ENCODE measurements around the gene MMP25.
A peak's percentile ranks its signal among the peaks of the same experiment; 100 is the strongest.

Gene MMP25

DNA sequence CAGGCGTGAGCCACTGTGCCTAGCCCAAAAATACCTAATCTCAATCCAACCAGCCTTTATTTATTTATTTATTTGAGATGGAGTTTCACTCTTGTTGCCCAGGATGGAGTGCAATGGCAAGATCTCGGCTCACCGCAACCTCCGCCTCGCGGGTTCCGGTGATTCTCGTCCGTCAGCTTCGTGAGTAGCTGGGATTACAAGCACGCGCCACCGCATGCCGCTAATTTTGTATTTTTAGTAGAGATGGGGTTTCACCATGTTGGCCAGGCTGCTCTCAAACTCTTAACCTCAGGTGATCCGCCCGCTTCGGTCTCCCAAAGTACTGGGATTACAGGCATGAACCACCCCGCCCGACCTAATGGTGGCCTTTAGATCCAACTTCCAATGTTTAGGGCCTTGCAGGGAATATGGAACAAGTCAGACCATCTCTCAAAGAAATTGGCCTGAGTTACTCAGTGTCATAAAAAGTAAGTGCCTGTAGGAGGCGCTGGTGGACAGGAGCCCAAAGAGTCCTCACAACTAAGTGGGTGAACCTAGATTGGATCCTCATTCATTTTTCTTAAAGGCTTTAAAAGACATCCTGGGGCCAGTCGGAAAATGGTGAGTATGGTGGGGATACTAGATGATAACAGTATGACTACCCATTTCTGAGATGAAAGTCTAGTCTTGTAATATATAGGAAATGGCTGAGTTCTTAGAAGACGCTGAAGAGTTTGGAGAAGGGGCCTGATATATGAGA lies 48.1 kb downstream of the MMP25 start:
- DNase-seq (ENCODE audit: low read depth in 3 of 3): no peak

- peak in 1 of 3 donors; percentile 49 for DNase-seq (ENCODE audit: low read depth in 3 of 3)
Observed at GRCh38 chr16:3095869-3096268, 49.5 kb downstream of the MMP25 start.

- DNase-seq (ENCODE audit: low read depth in 3 of 3): no peak
Observed at GRCh38 chr16:3096362-3096761, 50.0 kb downstream of the MMP25 start.

DNA sequence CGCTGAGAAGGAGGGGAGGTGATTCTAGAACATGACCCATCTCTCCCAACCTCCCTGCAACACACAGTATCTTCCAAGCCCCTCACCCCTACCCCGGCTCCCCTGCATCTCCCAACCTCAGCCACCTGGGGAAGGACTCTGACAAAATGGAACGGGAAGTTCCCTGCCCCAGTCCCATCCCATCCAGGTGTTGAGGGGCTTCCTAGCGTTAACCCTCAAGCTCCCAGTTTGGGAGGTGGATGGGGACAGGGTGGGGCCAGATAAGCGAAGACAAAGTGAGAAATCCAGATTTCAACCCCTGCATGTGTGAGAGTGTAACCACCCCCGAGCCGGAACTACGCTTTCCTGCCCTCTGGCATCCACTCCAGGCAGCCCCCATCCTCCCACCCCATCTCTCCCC lies 50.9 kb downstream of the MMP25 start:
- DNase-seq (ENCODE audit: low read depth in 3 of 3): no peak

DNA sequence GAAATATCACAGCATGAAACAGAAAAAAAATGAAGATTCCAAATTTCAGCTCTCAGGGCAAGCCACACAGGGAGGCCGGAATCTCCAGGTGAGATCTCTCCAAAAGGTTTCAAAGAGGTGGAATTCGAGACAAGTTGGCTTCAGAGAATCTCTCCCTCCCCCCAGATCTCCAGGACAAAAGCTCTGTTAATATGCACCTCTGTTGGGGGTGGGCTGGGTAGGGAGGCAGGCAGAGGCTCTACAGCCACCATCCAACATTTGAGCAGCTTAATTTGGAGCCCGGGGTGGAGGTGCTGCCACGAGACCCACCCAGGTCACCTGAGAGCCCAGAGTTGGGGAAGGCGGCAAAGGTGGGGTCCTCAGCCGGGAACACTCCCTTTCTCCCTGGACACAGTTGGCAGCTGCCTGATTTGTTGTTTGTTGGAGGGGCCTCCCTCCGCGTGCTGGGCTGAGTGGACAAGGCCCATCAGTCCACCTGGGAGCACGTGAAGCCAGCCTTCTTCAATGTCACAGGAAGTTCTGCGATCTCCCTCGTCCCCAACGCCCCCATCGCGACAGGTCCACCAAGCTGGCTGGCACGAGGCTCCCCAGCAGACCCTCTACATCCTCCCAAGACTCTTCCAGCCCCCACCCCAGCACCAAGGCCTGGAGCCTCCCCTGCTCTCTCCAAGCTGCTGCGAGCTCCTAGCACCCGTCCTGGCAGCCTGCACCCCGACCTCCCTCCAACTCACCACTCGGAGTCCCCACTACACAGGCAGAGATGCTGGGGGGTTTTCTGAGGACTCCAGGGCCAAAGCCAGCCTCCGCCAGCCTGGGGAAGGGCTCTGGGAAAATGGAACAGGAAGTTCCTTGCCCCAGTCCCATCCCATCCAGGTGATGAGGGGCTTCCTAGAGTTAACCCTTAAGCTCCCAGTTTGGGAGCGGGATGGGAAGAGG lies 52.4 kb downstream of the MMP25 start, which contains the start of gene ZSCAN10:
ZSCAN10 (minus strand) TSS at position 836 of the 936 bp plus-strand sequence. CDS start 6,357 bp downstream, outside the sequence.
- DNase-seq (ENCODE audit: low read depth in 3 of 3): no peak

DNA sequence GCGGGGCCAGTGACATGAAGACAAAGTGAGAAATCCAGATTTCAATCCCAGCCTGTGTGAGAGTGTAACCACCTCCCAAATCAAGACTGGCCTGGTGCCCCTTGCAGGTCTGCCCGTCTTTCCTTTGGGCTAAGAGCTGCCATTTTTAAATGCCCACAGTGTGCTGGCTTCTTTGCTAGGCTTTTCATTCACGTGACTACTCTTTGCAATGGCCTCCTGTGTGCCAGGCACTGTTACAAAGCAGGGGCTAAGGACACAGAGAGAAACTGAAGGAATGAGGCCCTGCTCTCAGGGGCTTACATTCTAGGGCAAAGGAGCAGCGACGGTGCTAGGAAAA lies 53.0 kb downstream of the MMP25 start:
- DNase-seq (ENCODE audit: low read depth in 3 of 3): no peak

DNA sequence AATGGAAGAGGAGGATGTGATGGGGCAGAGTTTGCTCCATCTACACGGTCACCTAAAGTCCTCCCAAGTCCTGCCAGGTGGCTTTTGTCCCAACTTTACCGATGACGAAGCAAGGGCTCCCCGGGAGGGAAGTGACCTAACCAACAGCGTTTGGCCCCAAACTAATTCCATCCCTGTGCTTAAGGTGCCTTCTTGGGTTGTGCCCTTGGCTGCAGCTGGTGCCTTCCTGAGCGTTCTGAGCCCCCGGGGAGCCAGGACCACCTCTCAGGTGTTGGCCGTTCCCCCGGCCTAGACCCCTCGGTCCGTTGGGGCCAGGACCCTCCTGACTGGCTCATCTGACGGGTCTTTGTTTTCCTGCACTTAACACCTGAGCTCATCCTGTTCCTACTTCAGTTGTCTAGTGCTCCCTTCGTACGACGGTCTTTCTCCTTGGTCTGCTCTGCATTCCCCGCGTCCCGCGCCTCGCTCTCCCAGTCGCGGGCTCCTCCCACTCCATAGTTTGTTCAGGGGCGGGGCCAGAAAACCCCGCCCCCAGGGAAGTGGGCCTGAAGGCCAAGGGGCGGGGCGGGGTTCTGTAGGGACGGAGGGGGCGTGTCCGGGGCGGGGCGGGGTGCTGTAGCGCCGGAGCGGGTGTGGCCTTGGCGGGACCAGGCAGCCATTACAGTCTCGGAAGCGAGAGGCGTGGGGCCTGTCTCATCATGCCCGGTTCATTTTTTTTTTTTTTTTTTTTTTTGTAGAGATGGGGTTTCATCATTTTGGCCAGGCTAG lies 53.6 kb downstream of the MMP25 start:
- DNase-seq (ENCODE audit: low read depth in 3 of 3): peak; percentile 90 to 99 (median 94)

GRCh38 chr16:3101018-3101840 lies 54.9 kb downstream of the MMP25 start:
- peak in 2 of 3 donors; percentile 37 to 61 for DNase-seq (ENCODE audit: low read depth in 3 of 3)

GRCh38 chr16:3101841-3102470 lies 55.6 kb downstream of the MMP25 start:
- DNase-seq (ENCODE audit: low read depth in 3 of 3): no peak

DNA sequence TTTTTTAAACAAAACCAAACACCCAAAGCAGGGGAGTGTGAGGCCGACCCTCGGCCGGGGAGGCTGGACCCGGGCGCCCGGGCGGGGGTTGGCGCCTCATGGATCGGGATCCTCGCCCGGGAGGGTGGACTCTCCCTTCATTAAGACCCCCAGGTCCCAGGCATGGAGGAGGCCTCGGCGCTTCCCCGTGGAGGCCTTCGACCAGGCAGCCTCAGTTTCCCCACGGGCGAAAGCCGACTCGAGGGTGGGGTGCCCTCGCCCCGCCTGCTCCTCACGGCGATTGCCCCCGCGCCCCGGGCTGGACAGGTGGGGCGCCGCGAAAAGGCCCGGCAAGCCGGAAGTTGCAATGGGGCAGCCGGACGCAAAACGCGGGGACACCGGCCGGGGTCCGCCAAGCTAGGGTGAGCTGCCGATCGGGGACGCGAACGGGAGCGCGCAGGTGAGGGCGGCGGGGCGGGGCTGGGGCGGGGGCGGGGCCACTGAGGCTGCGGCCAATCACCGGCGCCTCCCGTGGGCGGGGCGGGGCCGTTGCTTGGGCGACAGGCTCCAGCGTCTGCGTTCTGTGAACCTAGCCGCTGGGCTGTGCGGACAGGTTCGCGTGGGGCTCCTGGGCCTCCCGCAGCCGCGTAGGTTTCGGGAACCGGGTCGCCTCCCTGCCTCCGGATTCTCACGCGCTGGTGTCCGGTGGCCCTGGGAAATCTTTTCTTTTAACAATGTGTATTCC lies 60.0 kb downstream of the MMP25 start:
- DNase-seq (ENCODE audit: low read depth in 3 of 3): peak; percentile 85 to 91 (median 85)
